Upper lobe of left lung (tissue), 6 donors: ENCODE measurements around the gene PKP1. TPM values are rescaled to one million over a fixed set of nuclear protein-coding genes. Genes with fewer than 3 reads are reported as not detected.
A peak's percentile ranks its signal among the peaks of the same experiment; 100 is the strongest.
"Not testable (repeated sequence)": the region's sequence is repeated elsewhere in the genome, so short reads cannot be mapped to it uniquely, and the experiment has no call there.

Experiments
- ATAC-seq, 2 donors: fragments of 200-7000 bp; cut with Tn5 transposase; one replicate each; pipeline ENCODE4 v1.9.1; 2022; ENCODE audit warnings: mild to moderate bottlenecking in 2 of 2, moderate library complexity in 2 of 2; ENCODE audit not compliant: low FRiP score in 2 of 2
- DNase-seq, 2 donors: peaks; one replicate each; pipeline ENCODE4 v3.0.0-alpha.2; 2019 to 2020
- H3K27ac ChIP-seq, 4 donors: fragments of 200-600 bp; sonication (generic); one replicate each; pipeline ENCODE4 v1.5.1; 2016 to 2019
- H3K27me3 ChIP-seq, 4 donors: fragments of 200-600 bp; sonication (generic); one replicate each; pipeline ENCODE4 v1.5.1; 2017 to 2019
- H3K36me3 ChIP-seq, 4 donors: fragments of 200-600 bp; sonication (generic); one replicate each; pipeline ENCODE4 v1.5.1; 2016 to 2019
- H3K4me1 ChIP-seq, 4 donors: fragments of 200-600 bp; sonication (generic); one replicate each; pipeline ENCODE4 v1.5.1; 2018 to 2019
- H3K4me3 ChIP-seq, 4 donors: fragments of 200-600 bp; sonication (generic); one replicate each; pipeline ENCODE4 v1.5.1; 2017 to 2019; ENCODE audit warnings: mild to moderate bottlenecking in 2 of 4, moderate library complexity in 1 of 4
- H3K9me3 ChIP-seq, 4 donors: fragments of 200-600 bp; sonication (generic); one replicate each; pipeline ENCODE4 v1.5.1; 2018 to 2019
- CTCF ChIP-seq, 6 experiments: fragments of 450-650 bp in 4 of 6; fragments of 200-600 bp in 2 of 6; sonication (generic) in 2 of 6; IDR thresholded peaks; one replicate each; pipeline ENCODE4 v1.5.1; 2016 to 2019; ENCODE audit warnings: antibody characterized with exemption in 6 of 6
- EP300 ChIP-seq, 4 donors: sonication (generic); formaldehyde crosslinking; IDR thresholded peaks; one replicate each; pipeline ENCODE4 v1.5.1; 2017; ENCODE audit warnings: antibody characterized with exemption in 4 of 4, control low read depth in 2 of 4
- POLR2A ChIP-seq, 4 donors: fragments of 450-650 bp; IDR thresholded peaks; one replicate each; pipeline ENCODE4 v1.5.1; 2016 to 2017; ENCODE audit warnings: antibody characterized with exemption in 4 of 4, mild to moderate bottlenecking in 2 of 4
- POLR2AphosphoS5 ChIP-seq, 2 donors: sonication (generic); formaldehyde crosslinking; IDR thresholded peaks; one replicate each; pipeline ENCODE4 v1.5.1; 2017; ENCODE audit warnings: antibody characterized with exemption in 2 of 2
- WGBS, 2 donors: methylation state at CpG; one replicate each; pipeline ENCODE4 v1.1.5; 2017 to 2018; 5-methylcytosine and 5-hydroxymethylcytosine counted together
- total RNA-seq, 6 donors: library from RNA; depleted of rRNA in 4 of 6; stranded (reverse); fragments of >200 nt in 4 of 6; gene quantifications; one replicate each; pipeline versions ENCODE4 v1.1.0 to v1.2.1, GENCODE V29; 2016 to 2021
- donor health status: DM: no; HTN: no; CAD: no; lungs with moderate emphysema.
- donor health status: DM: no; HTN: yes; CAD: no; lungs with severe emphysema.

Gene PKP1
- total RNA-seq = 1 to 10 TPM in 5 of 6 donors, under 1 TPM in 1; 0.86 to 4.9 (median 2.5) TPM

- peak in 2 of 6 experiments; percentile 13 to 19 for TF ChIP-seq CTCF (IDR thresholded peaks at IDR 0.05)
- TF ChIP-seq EP300 (IDR thresholded peaks at IDR 0.05) = no peak
- peak in 1 of 2 donors; percentile 46 for TF ChIP-seq POLR2AphosphoS5 (IDR thresholded peaks at IDR 0.05)
- peaks cover 11 to 18% (median 15%) of the 10 kb centered on the region in 4 donors for H3K4me1 ChIP-seq
- ATAC-seq (peak; percentile 50 to 56), DNase-seq (peak; percentile 50 to 90)
- 4 to 6% methylated on average over 15 to 34 of the region's 55 CpGs for WGBS, 2 donors
- H3K36me3 ChIP-seq = no peaks in the 10 kb centered on the region
- H3K27me3 ChIP-seq = peaks cover 0 to 18% (median 2%) of the 10 kb centered on the region in 4 donors
- peak within 1 kb of the TSS in 3 of 4 donors; percentile 22 to 42 (median 32) for H3K4me3 ChIP-seq
- H3K9me3 ChIP-seq = no peaks in the 10 kb centered on the region
- no peak within 1 kb of the TSS for H3K27ac ChIP-seq
Measured at GRCh38 chr1:201282931-201283829, at the start of gene PKP1. TSS of gene PKP1 (plus strand) at chr1:201283506. CDS start at chr1:201283703, 197 bp downstream.

GRCh38 chr1:201239646-201240045 is 43.7 kb upstream of the PKP1 start:
- not testable (repeated sequence) for H3K36me3 ChIP-seq, H3K27me3 ChIP-seq, ATAC-seq, H3K9me3 ChIP-seq, DNase-seq, H3K4me1 ChIP-seq, H3K4me3 ChIP-seq, H3K27ac ChIP-seq
- WGBS, 2 donors = 76 to 89% methylated on average over 9 to 11 of the region's 11 CpGs

GRCh38 chr1:201240171-201240570 is 43.1 kb upstream of the PKP1 start:
- H3K4me3 ChIP-seq = no peak overlapping the region
- ATAC-seq (no peak), DNase-seq (no peak)
- no peak for TF ChIP-seq POLR2A (IDR thresholded peaks at IDR 0.05)
- no peak for TF ChIP-seq POLR2AphosphoS5 (IDR thresholded peaks at IDR 0.05)
- no peak for TF ChIP-seq CTCF (IDR thresholded peaks at IDR 0.05)
- TF ChIP-seq EP300 (IDR thresholded peaks at IDR 0.05) = no peak
- H3K36me3 ChIP-seq = no peaks in the 10 kb centered on the region
- no peaks in the 10 kb centered on the region for H3K27me3 ChIP-seq
- no peaks in the 10 kb centered on the region for H3K9me3 ChIP-seq
- H3K27ac ChIP-seq = no peak overlapping the region
- no peaks in the 10 kb centered on the region for H3K4me1 ChIP-seq
- 97 to 100% methylated on average over 3 of the region's 3 CpGs for WGBS, 2 donors

- DNase-seq = no peak
- Histone ChIP-seq H3K27me3 (no peaks in the 10 kb centered on the region), H3K27ac (no peak overlapping the region), H3K4me1 (no peaks in the 10 kb centered on the region), H3K4me3 (no peak overlapping the region), H3K36me3 (no peaks in the 10 kb centered on the region), H3K9me3 (no peaks in the 10 kb centered on the region)
- TF ChIP-seq EP300 (IDR thresholded peaks at IDR 0.05) (no peak), POLR2A (IDR thresholded peaks at IDR 0.05) (no peak), CTCF (IDR thresholded peaks at IDR 0.05) (no peak), POLR2AphosphoS5 (IDR thresholded peaks at IDR 0.05) (no peak)
- 51 to 52% methylated on average over 2 of the region's 2 CpGs for WGBS, 2 donors
- ATAC-seq = no peak
Measured at GRCh38 chr1:201241736-201242135, 41.6 kb upstream of the PKP1 start.

GRCh38 chr1:201245082-201245481 is 38.2 kb upstream of the PKP1 start:
- no peak overlapping the region for H3K4me3 ChIP-seq
- no peaks in the 10 kb centered on the region for H3K9me3 ChIP-seq
- DNase-seq (no peak), ATAC-seq (no peak)
- no peaks in the 10 kb centered on the region for H3K36me3 ChIP-seq
- no peaks in the 10 kb centered on the region for H3K4me1 ChIP-seq
- TF ChIP-seq POLR2AphosphoS5 (IDR thresholded peaks at IDR 0.05) = no peak
- no peak for TF ChIP-seq POLR2A (IDR thresholded peaks at IDR 0.05)
- no peak for TF ChIP-seq EP300 (IDR thresholded peaks at IDR 0.05)
- no peak for TF ChIP-seq CTCF (IDR thresholded peaks at IDR 0.05)
- no peak overlapping the region for H3K27ac ChIP-seq
- H3K27me3 ChIP-seq = no peaks in the 10 kb centered on the region
- 19 to 43% methylated on average over 1 of the region's 1 CpG for WGBS, 2 donors
